ENCODE data around the gene GINS3.

GINS3 gene

GRCh38 chr16:58426966-58427365 lies 34.7 kb downstream of the GINS3 start:
- no peak for DNase-seq

GRCh38 chr16:58428621-58429542 lies 36.6 kb downstream of the GINS3 start:
- no peak for DNase-seq

GRCh38 chr16:58430718-58431117 lies 38.4 kb downstream of the GINS3 start:
- no peak for DNase-seq

GRCh38 chr16:58433569-58433951 lies 41.3 kb downstream of the GINS3 start:
- DNase-seq: no peak

GRCh38 chr16:58435779-58436178 lies 43.5 kb downstream of the GINS3 start:
- DNase-seq: no peak

- DNase-seq: no peak
These were observed 47.9 kb downstream of the GINS3 start for GRCh38 chr16:58440131-58440530.

- no peak for DNase-seq
These were observed 50.3 kb downstream of the GINS3 start for GRCh38 chr16:58442547-58442946.

GRCh38 chr16:58443783-58444182 lies 51.5 kb downstream of the GINS3 start:
- no peak for DNase-seq

- DNase-seq: no peak
These were observed 52.0 kb downstream of the GINS3 start for GRCh38 chr16:58444265-58444664.

- DNase-seq: no peak
These were observed 56.6 kb downstream of the GINS3 start for GRCh38 chr16:58448890-58449289.

- DNase-seq: no peak
These were observed 57.0 kb downstream of the GINS3 start for GRCh38 chr16:58449306-58449705.

GRCh38 chr16:58449768-58450167 lies 57.5 kb downstream of the GINS3 start:
- no peak for DNase-seq

GRCh38 chr16:58450590-58450989 lies 58.3 kb downstream of the GINS3 start:
- no peak for DNase-seq

GRCh38 chr16:58451265-58451689 lies 59.0 kb downstream of the GINS3 start:
- no peak for DNase-seq

- DNase-seq: no peak
These were observed 59.7 kb downstream of the GINS3 start for GRCh38 chr16:58451945-58452401.

- no peak for DNase-seq
These were observed 60.4 kb downstream of the GINS3 start for GRCh38 chr16:58452640-58453039.

- no peak for DNase-seq
These were observed 61.9 kb downstream of the GINS3 start for GRCh38 chr16:58454178-58454577.

GRCh38 chr16:58454856-58455255 lies 62.6 kb downstream of the GINS3 start:
- DNase-seq: no peak
